GM23248 (cell line): ENCODE data around the gene DNAH2. TPM values are rescaled to one million over a fixed set of nuclear protein-coding genes. Genes with fewer than 3 reads are reported as not detected.

Experiments
- DNase-seq: peaks from one replicate; pipeline ENCODE4 v3.0.0-alpha.2; 2015
- H2AFZ ChIP-seq: fragments of 200-600 bp; sonication (generic); 2 replicates; pipeline ENCODE4 v1.6.1; 2016; ENCODE audit warnings: antibody characterized with exemption
- H3F3A ChIP-seq: fragments of 200-600 bp; sonication (generic); 2 replicates; pipeline ENCODE4 v1.6.1; 2016; ENCODE audit warnings: mild to moderate bottlenecking, antibody characterized with exemption, mixed run types; ENCODE audit not compliant: insufficient read depth
- H3K27ac ChIP-seq: fragments of 200-600 bp; sonication (generic); 2 replicates; pipeline ENCODE4 v1.5.1; 2016; ENCODE audit warnings: mild to moderate bottlenecking
- H3K27me3 ChIP-seq: fragments of 200-600 bp; sonication (generic); replicated peaks from 2 replicates; pipeline ENCODE4 v1.6.1; 2016; ENCODE audit warnings: mild to moderate bottlenecking; ENCODE audit not compliant: insufficient read depth
- H3K36me3 ChIP-seq: fragments of 200-600 bp; sonication (generic); 2 replicates; pipeline ENCODE4 v1.6.1; 2016; ENCODE audit warnings: low read depth, mild to moderate bottlenecking
- H3K4me1 ChIP-seq: fragments of 200-600 bp; sonication (generic); 2 replicates; pipeline ENCODE4 v1.6.1; 2016; ENCODE audit warnings: mild to moderate bottlenecking; ENCODE audit not compliant: insufficient read depth
- H3K4me2 ChIP-seq: fragments of 200-600 bp; sonication (generic); one replicate; pipeline ENCODE4 v1.6.1; 2016; ENCODE audit warnings: mild to moderate bottlenecking; ENCODE audit not compliant: unreplicated experiment
- H3K4me3 ChIP-seq: fragments of 200-600 bp; sonication (generic); 2 replicates; pipeline ENCODE4 v1.5.1; 2016; ENCODE audit warnings: mild to moderate bottlenecking
- H3K79me2 ChIP-seq: fragments of 200-600 bp; sonication (generic); 2 replicates; pipeline ENCODE4 v1.6.1; 2016; ENCODE audit warnings: mild to moderate bottlenecking; ENCODE audit not compliant: insufficient read depth
- H3K9ac ChIP-seq: fragments of 200-600 bp; sonication (generic); 2 replicates; pipeline ENCODE4 v1.6.1; 2016; ENCODE audit warnings: mild to moderate bottlenecking
- H3K9me2 ChIP-seq: fragments of 200-600 bp; sonication (generic); 2 replicates; pipeline ENCODE4 v1.6.1; 2016; ENCODE audit warnings: mixed run types, mild to moderate bottlenecking, moderate library complexity; ENCODE audit not compliant: insufficient read depth
- H3K9me3 ChIP-seq: fragments of 200-600 bp; sonication (generic); one replicate; pipeline ENCODE4 v1.6.1; 2017; ENCODE audit warnings: low read depth
- H4K20me1 ChIP-seq: fragments of 200-600 bp; sonication (generic); 2 replicates; pipeline ENCODE4 v1.6.0; 2016; ENCODE audit not compliant: insufficient read depth
- EZH2 ChIP-seq: fragments of 200-600 bp; sonication (generic); IDR thresholded peaks from 2 replicates; pipeline ENCODE4 v1.6.1; 2018; ENCODE audit warnings: antibody characterized with exemption, mild to moderate bottlenecking; ENCODE audit not compliant: insufficient read depth, poor library complexity, severe bottlenecking
- EZH2phosphoT487 ChIP-seq: fragments of 200-600 bp; sonication (generic); IDR thresholded peaks from 2 replicates; pipeline ENCODE4 v1.6.1; 2018; ENCODE audit warnings: antibody characterized with exemption, moderate library complexity, mild to moderate bottlenecking, low read depth; ENCODE audit not compliant: insufficient read depth
- WGBS, 2 experiments: methylation state at CpG; one replicate each; pipeline ENCODE4 v1.1.6; 2015 to 2017; ENCODE audit warnings: low lambda C conversion rate in 2 of 2, low coverage in 1 of 2; ENCODE audit errors: missing lambda C conversion rate in 2 of 2; 5-methylcytosine and 5-hydroxymethylcytosine counted together
- in situ Hi-C: fragments of 300-500 bp; cut with MboI; formaldehyde crosslinking; loops from 2 replicates; pipeline ENCODE4 v1.15.0; 2020
- polyA plus RNA-seq: library from polyadenylated mRNA; unstranded; fragments of >200 nt; fragmentation: Nextera tagmentation; extraction: Ambion mirVana; gene quantifications from 2 replicates; pipeline ENCODE4 v1.2.1, GENCODE V29; 2016
- total RNA-seq: library from RNA; depleted of rRNA; stranded (reverse); fragments of >200 nt; shearing (Covaris generic); gene quantifications from 2 replicates; pipeline ENCODE4 v1.2.3, GENCODE V29; 2014

DNAH2 gene
- total and polyA plus RNA-seq, 2 experiments from 2014 or later, result not detected

GRCh38 chr17:7834542-7834956, 117.0 kb downstream of the DNAH2 start:
- Histone ChIP-seq H3K27me3 (no peaks in the 10 kb centered on the region), H3K27ac (peak overlapping the region; percentile 97), H3K4me2 (peak overlapping the region; percentile 81), H3K36me3 (no peaks in the 10 kb centered on the region), H3K79me2 (peaks cover 20% of the 10 kb centered on the region), H3F3A (peaks cover 9% of the 10 kb centered on the region; the same call in 1 of the 2 replicates), H3K4me1 (peaks cover 17% of the 10 kb centered on the region), H3K9me2 (no peaks in the 10 kb centered on the region), H2AFZ (peak overlapping the region; percentile 79), H3K9ac (peak overlapping the region; percentile 96), H3K4me3 (peak overlapping the region; percentile 83), H3K9me3 (no peaks in the 10 kb centered on the region), H4K20me1 (no peaks in the 10 kb centered on the region)
- 2% methylated on average over 8 to 20 of the region's 20 CpGs for WGBS, 2 experiments
- peak; percentile 61 for DNase-seq
- in situ Hi-C loops, result loop anchor here (10.0 kb wide), 1 partner anchor 60 kb away; no protein-coding TSS in a partner anchor
- TF ChIP-seq EZH2phosphoT487 (no peak), EZH2 (no peak)

GRCh38 chr17:7834957-7835813, 117.6 kb downstream of the DNAH2 start:
- peak overlapping the region; percentile 79 for H2AFZ ChIP-seq
- TF ChIP-seq EZH2phosphoT487, result no peak
- TF ChIP-seq EZH2, result no peak
- H4K20me1 ChIP-seq, result no peaks in the 10 kb centered on the region
- no peaks in the 10 kb centered on the region for H3K27me3 ChIP-seq
- H3K9ac ChIP-seq, result peak overlapping the region; percentile 96
- peaks cover 17% of the 10 kb centered on the region for H3K4me1 ChIP-seq
- peak overlapping the region; percentile 97 for H3K27ac ChIP-seq
- peak overlapping the region; percentile 81 for H3K4me2 ChIP-seq
- no peaks in the 10 kb centered on the region for H3K9me2 ChIP-seq
- in situ Hi-C loops, result loop anchor here (10.0 kb wide), 1 partner anchor 60 kb away; no protein-coding TSS in a partner anchor
- no peaks in the 10 kb centered on the region for H3K9me3 ChIP-seq
- peak overlapping the region; percentile 83 for H3K4me3 ChIP-seq
- DNase-seq, result peak; percentile 98
- H3K36me3 ChIP-seq, result no peaks in the 10 kb centered on the region
- WGBS, 2 experiments, result 1 to 2% methylated on average over 49 to 69 of the region's 69 CpGs
- H3F3A ChIP-seq, result peaks cover 15% of the 10 kb centered on the region
- peaks cover 22% of the 10 kb centered on the region for H3K79me2 ChIP-seq

DNA sequence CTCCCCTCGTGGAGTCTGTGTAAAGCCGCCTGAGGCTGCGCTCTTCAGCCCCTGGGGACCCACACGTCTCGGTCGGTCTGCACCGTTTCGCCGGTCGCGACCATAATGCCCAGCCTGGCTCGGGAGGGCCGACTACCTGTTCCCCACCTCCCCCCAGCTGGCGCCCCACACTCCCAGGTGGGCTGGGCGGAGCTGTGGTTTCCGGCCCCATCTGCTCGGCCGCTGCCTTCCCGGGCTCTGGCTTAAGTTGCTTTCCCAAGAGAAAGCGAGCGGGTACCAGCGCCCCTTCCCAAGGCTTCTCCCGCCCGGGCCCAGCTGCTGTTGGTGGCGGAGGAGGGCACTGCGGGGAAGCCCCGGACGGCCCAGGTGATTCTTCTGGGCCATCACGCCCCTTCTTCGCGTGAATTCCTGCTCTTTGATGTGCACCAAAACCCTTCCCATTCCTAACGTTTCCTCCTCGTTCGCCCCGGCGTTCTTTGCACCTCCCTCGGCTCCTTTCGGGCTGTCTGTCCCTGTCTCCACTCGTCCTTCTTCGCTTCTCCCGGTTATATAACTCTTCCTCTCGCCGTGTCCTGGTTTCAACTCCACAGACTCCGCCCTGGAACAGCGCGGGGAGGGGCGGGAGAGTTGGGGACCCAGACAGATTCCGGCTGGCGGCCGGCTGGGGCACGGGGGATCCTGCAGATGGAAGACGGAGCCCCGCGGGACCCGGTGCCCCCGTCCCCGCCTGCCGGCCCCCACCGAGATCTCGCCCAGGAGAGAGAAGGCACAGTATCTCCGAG, 118.5 kb downstream of the DNAH2 start:
- peaks cover 29% of the 10 kb centered on the region for H3K79me2 ChIP-seq
- H3K4me2 ChIP-seq, result peak overlapping the region; percentile 62
- WGBS, 2 experiments, result 1 to 3% methylated on average over 38 to 61 of the region's 61 CpGs
- peaks cover 23% of the 10 kb centered on the region for H3F3A ChIP-seq
- H3K9me2 ChIP-seq, result no peaks in the 10 kb centered on the region
- peak overlapping the region; percentile 83 for H3K4me3 ChIP-seq
- H3K9ac ChIP-seq, result peak overlapping the region; percentile 96
- in situ Hi-C loops, result loop anchor here (10.0 kb wide), 1 partner anchor 61 kb away; no protein-coding TSS in a partner anchor
- no peaks in the 10 kb centered on the region for H3K36me3 ChIP-seq
- H3K27ac ChIP-seq, result peak overlapping the region; percentile 97
- DNase-seq, result peak; percentile 77
- peaks cover 20% of the 10 kb centered on the region for H3K4me1 ChIP-seq
- no peaks in the 10 kb centered on the region for H3K9me3 ChIP-seq
- TF ChIP-seq EZH2 (no peak), EZH2phosphoT487 (no peak)
- no peaks in the 10 kb centered on the region for H4K20me1 ChIP-seq
- H2AFZ ChIP-seq, result peak overlapping the region; percentile 69
- H3K27me3 ChIP-seq, result no peaks in the 10 kb centered on the region

GRCh38 chr17:7836596-7837407, 119.3 kb downstream of the DNAH2 start:
- H3F3A ChIP-seq, result peaks cover 28% of the 10 kb centered on the region
- no peaks in the 10 kb centered on the region for H3K9me3 ChIP-seq
- 5 to 6% methylated on average over 19 of the region's 19 CpGs for WGBS, 2 experiments
- H2AFZ ChIP-seq, result peak overlapping the region; percentile 69
- peak overlapping the region; percentile 62 for H3K4me2 ChIP-seq
- peak; percentile 91 for DNase-seq
- H4K20me1 ChIP-seq, result no peaks in the 10 kb centered on the region
- H3K79me2 ChIP-seq, result peaks cover 29% of the 10 kb centered on the region
- H3K4me1 ChIP-seq, result peaks cover 23% of the 10 kb centered on the region
- TF ChIP-seq EZH2phosphoT487, result no peak
- TF ChIP-seq EZH2, result no peak
- H3K36me3 ChIP-seq, result no peaks in the 10 kb centered on the region
- peak overlapping the region; percentile 83 for H3K4me3 ChIP-seq
- H3K27me3 ChIP-seq, result no peaks in the 10 kb centered on the region
- H3K27ac ChIP-seq, result peak overlapping the region; percentile 97
- no peaks in the 10 kb centered on the region for H3K9me2 ChIP-seq
- in situ Hi-C loops, result loop anchor here (10.0 kb wide), 1 partner anchor 62 kb away; no protein-coding TSS in a partner anchor
- H3K9ac ChIP-seq, result peak overlapping the region; percentile 96
